OCI-LY3 (cell line): Measurements from ENCODE around the gene SYS1.

Experiments
- EZH2phosphoT487 ChIP-seq: fragments of 200-600 bp; shearing (Covaris generic); IDR thresholded peaks from 2 replicates; pipeline ENCODE4 v1.6.1; 2018; ENCODE audit warnings: antibody characterized with exemption, mixed run types, low read depth
- TF ChIP-seq, protein P1 (sequence below): fragments of 200-600, 300-600 bp; sonication (generic); IDR thresholded peaks from 2 replicates; pipeline ENCODE4 v1.5.1; 2014; ENCODE audit warnings: antibody characterized with exemption, low read length, low read depth

DNA sequence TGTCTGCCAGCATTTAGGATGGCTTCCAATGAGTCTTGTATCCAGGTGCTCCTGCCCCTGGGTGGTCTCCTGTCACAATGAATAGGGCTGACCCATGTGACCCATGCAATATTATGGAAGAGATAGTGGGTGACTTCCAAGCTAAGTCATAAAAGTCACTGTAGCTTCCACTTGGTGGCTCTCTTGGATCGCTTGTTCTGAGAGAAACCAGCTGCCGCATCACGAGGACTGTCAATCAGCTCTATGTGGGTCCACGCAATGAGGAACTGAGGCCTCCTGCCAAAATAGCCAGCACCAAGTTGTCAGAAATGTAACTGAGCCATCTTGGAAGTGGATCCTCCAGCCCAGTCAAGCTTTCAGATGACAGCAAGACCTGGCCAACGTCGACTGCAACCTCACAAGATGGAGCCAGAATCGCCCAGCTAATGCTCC lies 40.0 kb upstream of the SYS1 start:
- TF ChIP-seq, protein P1, sequence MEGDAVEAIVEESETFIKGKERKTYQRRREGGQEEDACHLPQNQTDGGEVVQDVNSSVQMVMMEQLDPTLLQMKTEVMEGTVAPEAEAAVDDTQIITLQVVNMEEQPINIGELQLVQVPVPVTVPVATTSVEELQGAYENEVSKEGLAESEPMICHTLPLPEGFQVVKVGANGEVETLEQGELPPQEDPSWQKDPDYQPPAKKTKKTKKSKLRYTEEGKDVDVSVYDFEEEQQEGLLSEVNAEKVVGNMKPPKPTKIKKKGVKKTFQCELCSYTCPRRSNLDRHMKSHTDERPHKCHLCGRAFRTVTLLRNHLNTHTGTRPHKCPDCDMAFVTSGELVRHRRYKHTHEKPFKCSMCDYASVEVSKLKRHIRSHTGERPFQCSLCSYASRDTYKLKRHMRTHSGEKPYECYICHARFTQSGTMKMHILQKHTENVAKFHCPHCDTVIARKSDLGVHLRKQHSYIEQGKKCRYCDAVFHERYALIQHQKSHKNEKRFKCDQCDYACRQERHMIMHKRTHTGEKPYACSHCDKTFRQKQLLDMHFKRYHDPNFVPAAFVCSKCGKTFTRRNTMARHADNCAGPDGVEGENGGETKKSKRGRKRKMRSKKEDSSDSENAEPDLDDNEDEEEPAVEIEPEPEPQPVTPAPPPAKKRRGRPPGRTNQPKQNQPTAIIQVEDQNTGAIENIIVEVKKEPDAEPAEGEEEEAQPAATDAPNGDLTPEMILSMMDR, result peak; percentile 95
- no peak for TF ChIP-seq EZH2phosphoT487
